H9 (cell line): ENCODE results near the gene CCL8. TPM values are rescaled to one million over a fixed set of nuclear protein-coding genes. Genes with fewer than 3 reads are reported as not detected.

Experiments
- DNase-seq: peaks from one replicate; pipeline ENCODE4 v3.0.0-alpha.2; 2017
- H2AFZ ChIP-seq: one replicate; pipeline ENCODE4 v1.6.1; 2013; ENCODE audit warnings: mild to moderate bottlenecking, low read length, control low read depth, moderate library complexity
- H2AK5ac ChIP-seq: 2 replicates; pipeline ENCODE4 v1.6.1; 2013; ENCODE audit warnings: low read length, control low read depth, mixed read lengths; ENCODE audit not compliant: insufficient read length
- H2BK120ac ChIP-seq: one replicate; pipeline ENCODE4 v1.6.1; 2013; ENCODE audit warnings: low read depth, mild to moderate bottlenecking, low read length, control low read depth, inconsistent platforms; ENCODE audit not compliant: poor library complexity, severe bottlenecking
- H2BK12ac ChIP-seq: 2 replicates; pipeline ENCODE4 v1.6.1; 2013; ENCODE audit warnings: low read length, control low read depth, mixed read lengths, low read depth; ENCODE audit not compliant: insufficient read length
- H2BK15ac ChIP-seq: 2 replicates; pipeline ENCODE4 v1.6.1; 2013; ENCODE audit warnings: low read depth, low read length, control low read depth
- H2BK20ac ChIP-seq: one replicate; pipeline ENCODE4 v1.6.1; 2013; ENCODE audit warnings: low read depth, mild to moderate bottlenecking, low read length, control low read depth, inconsistent platforms; ENCODE audit not compliant: poor library complexity, severe bottlenecking
- H2BK5ac ChIP-seq: 2 replicates; pipeline ENCODE4 v1.6.1; 2013; ENCODE audit warnings: low read length, control low read depth, mixed read lengths; ENCODE audit not compliant: insufficient read length
- H3K14ac ChIP-seq: 2 replicates; pipeline ENCODE4 v1.6.1; 2013; ENCODE audit warnings: low read length, control low read depth; ENCODE audit not compliant: insufficient read depth
- H3K18ac ChIP-seq: 2 replicates; pipeline ENCODE4 v1.6.1; 2013; ENCODE audit warnings: low read depth, mild to moderate bottlenecking, mixed read lengths, low read length, control low read depth; ENCODE audit not compliant: insufficient read length
- H3K23ac ChIP-seq: 2 replicates; pipeline ENCODE4 v1.6.1; 2013; ENCODE audit warnings: low read length, control low read depth, mixed read lengths, low read depth; ENCODE audit not compliant: insufficient read length
- H3K23me2 ChIP-seq: 2 replicates; pipeline ENCODE4 v1.6.1; 2013; ENCODE audit warnings: low read depth, mild to moderate bottlenecking, mixed read lengths, low read length, control low read depth; ENCODE audit not compliant: insufficient read length, poor library complexity, severe bottlenecking
- H3K27ac ChIP-seq: 2 replicates; pipeline ENCODE4 v1.5.1; 2013; ENCODE audit warnings: low read length, control low read depth, mixed read lengths, low read depth; ENCODE audit not compliant: insufficient read length
- H3K27me3 ChIP-seq: 2 replicates; pipeline ENCODE4 v1.6.1; 2013; ENCODE audit warnings: low read length, control low read depth, inconsistent platforms; ENCODE audit not compliant: insufficient read depth
- H3K4ac ChIP-seq: 2 replicates; pipeline ENCODE4 v1.6.1; 2013; ENCODE audit warnings: low read depth, mild to moderate bottlenecking, control low read depth, inconsistent platforms, low read length, moderate library complexity
- H3K4me1 ChIP-seq: 2 replicates; pipeline ENCODE4 v1.6.1; 2013; ENCODE audit warnings: low read length, control low read depth, inconsistent platforms; ENCODE audit not compliant: insufficient read depth
- H3K4me2 ChIP-seq: 2 replicates; pipeline ENCODE4 v1.6.1; 2013; ENCODE audit warnings: low read length, control low read depth, mixed read lengths; ENCODE audit not compliant: insufficient read length, insufficient read depth
- H3K56ac ChIP-seq: 2 replicates; pipeline ENCODE4 v1.6.1; 2013; ENCODE audit warnings: low read depth, mild to moderate bottlenecking, mixed read lengths, low read length, control low read depth; ENCODE audit not compliant: insufficient read length
- H3K79me1 ChIP-seq: 2 replicates; pipeline ENCODE4 v1.6.1; 2013; ENCODE audit warnings: low read depth, mild to moderate bottlenecking, moderate library complexity, low read length, control low read depth, inconsistent platforms; ENCODE audit not compliant: insufficient read depth, poor library complexity, severe bottlenecking
- H3K79me2 ChIP-seq: 2 replicates; pipeline ENCODE4 v1.6.1; 2013; ENCODE audit warnings: low read length, control low read depth, inconsistent platforms; ENCODE audit not compliant: insufficient read depth
- H3K9ac ChIP-seq: 2 replicates; pipeline ENCODE4 v1.6.1; 2013; ENCODE audit warnings: low read length, control low read depth, mixed read lengths; ENCODE audit not compliant: insufficient read length; ENCODE audit errors: extremely low read depth
- H3K9me3 ChIP-seq: one replicate; pipeline ENCODE4 v1.6.1; 2013; ENCODE audit warnings: low read depth, low read length, inconsistent platforms; ENCODE audit not compliant: control insufficient read depth
- H3T11ph ChIP-seq: one replicate; pipeline ENCODE4 v1.6.1; 2013; ENCODE audit warnings: mild to moderate bottlenecking, low read length, control low read depth, inconsistent platforms
- H4K20me1 ChIP-seq: one replicate; pipeline ENCODE4 v1.6.1; 2013; ENCODE audit not compliant: control insufficient read depth, insufficient read length, insufficient read depth
- H4K5ac ChIP-seq: 2 replicates; pipeline ENCODE4 v1.6.1; 2013; ENCODE audit warnings: low read depth, mild to moderate bottlenecking, mixed read lengths, low read length, control low read depth; ENCODE audit not compliant: insufficient read length
- H4K8ac ChIP-seq: replicated peaks from 2 replicates; pipeline ENCODE4 v1.6.1; 2013; ENCODE audit warnings: low read length, control low read depth, mixed read lengths, low read depth; ENCODE audit not compliant: insufficient read length
- H4K91ac ChIP-seq: 2 replicates; pipeline ENCODE4 v1.6.1; 2013; ENCODE audit warnings: low read depth, mild to moderate bottlenecking, moderate library complexity, mixed read lengths, low read length, control low read depth; ENCODE audit not compliant: insufficient read length
- H3K27ac Mint-ChIP-seq, 3 experiments: 2 replicates in 2 of 3; 3 replicates in 1 of 3; pipeline ENCODE4 v1.8.0; 2020 to 2021; ENCODE audit warnings: mixed read lengths in 3 of 3, mild to moderate bottlenecking in 1 of 3, moderate library complexity in 1 of 3
- H3K27me3 Mint-ChIP-seq: 2 replicates; pipeline ENCODE4 v1.8.0; 2021; ENCODE audit warnings: low read depth, mild to moderate bottlenecking, moderate library complexity, mixed read lengths
- H3K36me3 Mint-ChIP-seq, 3 experiments: 2 replicates in 2 of 3; 3 replicates in 1 of 3; pipeline ENCODE4 v1.8.0; 2020 to 2021; ENCODE audit warnings: low read depth in 3 of 3, mixed read lengths in 3 of 3; ENCODE audit not compliant: insufficient read depth in 1 of 3
- H3K4me1 Mint-ChIP-seq, 2 experiments: 2 replicates each; pipeline ENCODE4 v1.8.0; 2020; ENCODE audit warnings: mixed read lengths in 2 of 2
- H3K4me3 Mint-ChIP-seq, 2 experiments: 2 replicates in 1 of 2; 3 replicates in 1 of 2; pipeline ENCODE4 v1.8.0; 2020 to 2021; ENCODE audit warnings: mild to moderate bottlenecking in 2 of 2, mixed read lengths in 2 of 2, moderate library complexity in 1 of 2
- H3K9me3 Mint-ChIP-seq, 2 experiments: 2 replicates in 1 of 2; 3 replicates in 1 of 2; pipeline ENCODE4 v1.8.0; 2020; ENCODE audit warnings: mild to moderate bottlenecking in 2 of 2, mixed read lengths in 2 of 2, moderate library complexity in 1 of 2
- WGBS: extraction: QIAGEN DNeasy Blood & Tissue Kit; methylation state at CpG from one replicate; pipeline ENCODE4 v1.1.7; 2013; ENCODE audit warnings: missing lambda C conversion rate, low lambda C conversion rate, mixed read lengths; ENCODE audit not compliant: insufficient read length; ENCODE audit errors: extremely low coverage; 5-methylcytosine and 5-hydroxymethylcytosine counted together
- total RNA-seq: library from RNA; stranded (reverse); gene quantifications from 2 replicates; pipeline ENCODE4 v1.2.1, GENCODE V29; 2021
- TF ChIP-seq, protein P1 (sequence below): fragments of 200-600 bp; sonication (generic); conservative IDR thresholded peaks from 3 replicates; pipeline ENCODE4 v1.8.0; 2021; ENCODE audit warnings: antibody characterized with exemption, mild to moderate bottlenecking

CCL8 gene
- total RNA-seq, 1 experiment from 2014 or later: not detected

DNA sequence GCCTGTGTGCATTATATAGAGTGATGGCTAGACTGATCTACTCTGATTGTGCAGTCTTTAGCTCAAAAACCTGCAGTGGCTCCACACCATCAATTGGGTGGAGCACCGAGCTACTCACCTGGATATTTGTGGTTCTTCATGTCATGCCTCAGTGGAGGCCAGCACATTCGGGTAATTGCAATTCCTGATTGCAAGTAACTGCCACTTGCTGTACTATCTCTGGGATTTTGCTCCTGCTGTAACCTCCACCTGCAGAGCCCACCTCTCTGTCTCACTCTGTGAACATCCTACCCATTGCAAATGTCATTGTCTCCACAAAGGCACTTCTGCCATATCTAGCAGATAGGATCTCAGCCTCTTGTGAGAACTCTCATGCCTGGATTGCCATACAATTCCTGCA, 45.5 kb downstream of the CCL8 start:
- H2AFZ ChIP-seq: no peak overlapping the region
- H4K91ac ChIP-seq: no peak overlapping the region
- H4K20me1 ChIP-seq: no peaks in the 10 kb centered on the region
- Mint-ChIP-seq H3K9me3 (no peaks in the 10 kb centered on the region), H3K36me3 (no peaks in the 10 kb centered on the region), H3K27ac (no peak overlapping the region), H3K4me3 (no peak overlapping the region), H3K27me3 (peaks cover 21% of the 10 kb centered on the region), H3K4me1 (peaks cover 6 to 15% of the 10 kb centered on the region in 2 experiments; a peak in 3 of 4 replicates)
- H3K4me1 ChIP-seq: no peaks in the 10 kb centered on the region
- no peak overlapping the region for H2BK20ac ChIP-seq
- H3K14ac ChIP-seq: no peak overlapping the region
- no peak overlapping the region for H4K5ac ChIP-seq
- peak; percentile 13 for DNase-seq
- H3K79me1 ChIP-seq: no peaks in the 10 kb centered on the region
- no peak overlapping the region for H3K23ac ChIP-seq
- TF ChIP-seq, protein P1, sequence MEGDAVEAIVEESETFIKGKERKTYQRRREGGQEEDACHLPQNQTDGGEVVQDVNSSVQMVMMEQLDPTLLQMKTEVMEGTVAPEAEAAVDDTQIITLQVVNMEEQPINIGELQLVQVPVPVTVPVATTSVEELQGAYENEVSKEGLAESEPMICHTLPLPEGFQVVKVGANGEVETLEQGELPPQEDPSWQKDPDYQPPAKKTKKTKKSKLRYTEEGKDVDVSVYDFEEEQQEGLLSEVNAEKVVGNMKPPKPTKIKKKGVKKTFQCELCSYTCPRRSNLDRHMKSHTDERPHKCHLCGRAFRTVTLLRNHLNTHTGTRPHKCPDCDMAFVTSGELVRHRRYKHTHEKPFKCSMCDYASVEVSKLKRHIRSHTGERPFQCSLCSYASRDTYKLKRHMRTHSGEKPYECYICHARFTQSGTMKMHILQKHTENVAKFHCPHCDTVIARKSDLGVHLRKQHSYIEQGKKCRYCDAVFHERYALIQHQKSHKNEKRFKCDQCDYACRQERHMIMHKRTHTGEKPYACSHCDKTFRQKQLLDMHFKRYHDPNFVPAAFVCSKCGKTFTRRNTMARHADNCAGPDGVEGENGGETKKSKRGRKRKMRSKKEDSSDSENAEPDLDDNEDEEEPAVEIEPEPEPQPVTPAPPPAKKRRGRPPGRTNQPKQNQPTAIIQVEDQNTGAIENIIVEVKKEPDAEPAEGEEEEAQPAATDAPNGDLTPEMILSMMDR: no peak
- H3K27me3 ChIP-seq: no peaks in the 10 kb centered on the region
- no peak overlapping the region for H4K8ac ChIP-seq
- H3T11ph ChIP-seq: no peak overlapping the region
- no peak overlapping the region for H3K4ac ChIP-seq
- H3K9me3 ChIP-seq: no peaks in the 10 kb centered on the region
- H3K56ac ChIP-seq: no peak overlapping the region
- H3K4me2 ChIP-seq: no peak overlapping the region
- H2BK120ac ChIP-seq: no peak overlapping the region
- no peak overlapping the region for H2BK12ac ChIP-seq
- H3K79me2 ChIP-seq: no peaks in the 10 kb centered on the region
- H3K18ac ChIP-seq: no peak overlapping the region
- no peak overlapping the region for H2BK15ac ChIP-seq
- WGBS: no CpG with 5 or more reads among the region's 2 CpGs
- no peak overlapping the region for H2AK5ac ChIP-seq
- H2BK5ac ChIP-seq: no peak overlapping the region
- H3K23me2 ChIP-seq: no peaks in the 10 kb centered on the region
- no peak overlapping the region for H3K27ac ChIP-seq
- no peak overlapping the region for H3K9ac ChIP-seq
